ENCODE measurements around the gene DLG2.

- no peak for TF ChIP-seq TAF1 (IDR thresholded peaks at IDR 0.05; ENCODE audit: borderline replicate concordance, insufficient read depth, low read length)
- TF ChIP-seq POLR2AphosphoS5 (IDR thresholded peaks at IDR 0.05; ENCODE audit: low read depth, low read length), result no peak
- TF ChIP-seq REST (IDR thresholded peaks at IDR 0.05; ENCODE audit: insufficient read depth in 1 of 2, low read depth in 2 of 2, low read length in 2 of 2), result no peak
- no peak for TF ChIP-seq SIN3A (IDR thresholded peaks at IDR 0.05; ENCODE audit: borderline replicate concordance, insufficient read depth, low read length)
Observed at GRCh38 chr11:83736684-83737083, 1890.5 kb downstream of the DLG2 start.
